PC-3 (cell line): ENCODE data around the gene STMP1. TPM values are rescaled to one million over a fixed set of nuclear protein-coding genes. Genes with fewer than 3 reads are reported as not detected.

Experiments
- ATAC-seq: fragments of 200-7000 bp; cut with Tn5 transposase; 2 replicates; pipeline ENCODE4 v1.9.1; 2020; ENCODE audit warnings: mild to moderate bottlenecking, moderate library complexity
- Bru-seq: library from RNA; stranded (reverse); fragments of 400-500 nt; gene quantifications from one replicate; lab custom pipeline; 2021; lab: Mats Ljungman, UMichigan
- BruChase-seq, 2 experiments: library from RNA; stranded (reverse); fragments of 400-500 nt; gene quantifications; one replicate each; lab custom pipeline; 2021; lab: Mats Ljungman, UMichigan
- BruUV-seq: library from RNA; stranded (reverse); fragments of 400-500 nt; replicated peaks from 2 replicates; lab custom pipeline; 2021; lab: Mats Ljungman, UMichigan
- CTCF ChIA-PET: fragments of 300-600 bp; sonication (Branson Sonifier 250); formaldehyde crosslinking; loops from one replicate; lab custom pipeline; 2022; ENCODE audit warnings: antibody characterized with exemption; lab: Charles Lee
- POLR2A ChIA-PET: fragments of 300-600 bp; sonication (Branson Sonifier 250); formaldehyde crosslinking; loops from one replicate; lab custom pipeline; 2022; ENCODE audit warnings: antibody characterized with exemption; ENCODE audit not compliant: unreplicated experiment; lab: Charles Lee
- DNase-seq: peaks from one replicate; pipeline ENCODE4 v3.0.0-alpha.2; 2015
- H2AFZ ChIP-seq: fragments of 300-600 bp; sonication (generic); 2 replicates; pipeline ENCODE4 v1.6.0; 2016; ENCODE audit warnings: antibody characterized with exemption, low read length
- H3F3A ChIP-seq: fragments of 300-600 bp; sonication (generic); one replicate; pipeline ENCODE4 v1.6.0; 2017; ENCODE audit warnings: antibody characterized with exemption, low read length, control low read depth, mild to moderate bottlenecking; ENCODE audit not compliant: unreplicated experiment
- H3K27ac ChIP-seq: fragments of 300-600 bp; sonication (generic); 2 replicates; pipeline ENCODE4 v1.5.1; 2016; ENCODE audit warnings: mild to moderate bottlenecking, low read length
- H3K27me3 ChIP-seq: fragments of 300-600 bp; sonication (generic); 2 replicates; pipeline ENCODE4 v1.6.1; 2016; ENCODE audit warnings: low read length, mixed read lengths
- H3K36me3 ChIP-seq: fragments of 300-600 bp; sonication (generic); 2 replicates; pipeline ENCODE4 v1.6.1; 2016; ENCODE audit warnings: low read depth, mixed run types, low read length, mixed read lengths
- H3K4me1 ChIP-seq: fragments of 300-600 bp; sonication (generic); 2 replicates; pipeline ENCODE4 v1.5.1; 2016; ENCODE audit warnings: low read length; ENCODE audit not compliant: insufficient read depth
- H3K4me2 ChIP-seq: fragments of 300-600 bp; sonication (generic); 2 replicates; pipeline ENCODE4 v1.6.0; 2016; ENCODE audit warnings: low read length
- H3K4me3 ChIP-seq: fragments of 300-600 bp; sonication (generic); 2 replicates; pipeline ENCODE4 v1.5.1; 2016; ENCODE audit warnings: mild to moderate bottlenecking, low read length, mixed read lengths
- H3K79me2 ChIP-seq: fragments of 300-600 bp; sonication (generic); 2 replicates; pipeline ENCODE4 v1.6.1; 2017; ENCODE audit warnings: low read length, mixed read lengths
- H3K9ac ChIP-seq: fragments of 300-600 bp; sonication (generic); 2 replicates; pipeline ENCODE4 v1.6.0; 2016; ENCODE audit warnings: mild to moderate bottlenecking, low read length
- H3K9me2 ChIP-seq: fragments of 300-600 bp; sonication (generic); replicated peaks from 2 replicates; pipeline ENCODE4 v1.6.1; 2016; ENCODE audit warnings: mixed run types, low read length, mixed read lengths
- H3K9me3 ChIP-seq: fragments of 300-600 bp; sonication (generic); 2 replicates; pipeline ENCODE4 v1.6.1; 2016; ENCODE audit warnings: low read length, mixed read lengths
- H4K20me1 ChIP-seq: fragments of 300-600 bp; sonication (generic); 2 replicates; pipeline ENCODE4 v1.6.1; 2016; ENCODE audit warnings: low read length, mixed read lengths
- EZH2 ChIP-seq: fragments of 300-600 bp; sonication (generic); IDR thresholded peaks from one replicate; pipeline ENCODE4 v1.6.1; 2017; ENCODE audit warnings: antibody characterized with exemption, mild to moderate bottlenecking, low read length; ENCODE audit not compliant: unreplicated experiment
- EZH2phosphoT487 ChIP-seq: fragments of 300-600 bp; sonication (generic); IDR thresholded peaks from 2 replicates; pipeline ENCODE4 v1.6.1; 2018; ENCODE audit warnings: mild to moderate bottlenecking, antibody characterized with exemption, low read length, borderline replicate concordance
- intact Hi-C: fragments of 100-400 bp; cut with micrococcal nuclease; formaldehyde crosslinking; loops from 2 replicates; pipeline ENCODE4 v1.9.0; 2023
- long read RNA-seq: library from polyadenylated mRNA; unstranded; transcript quantifications from one replicate; pipeline ENCODE4 v2.0.0, GENCODE V29; 2021; ENCODE audit not compliant: unreplicated experiment
- total RNA-seq: library from RNA; depleted of rRNA; stranded (reverse); fragments of >200 nt; gene quantifications from 2 replicates; pipeline ENCODE4 v1.2.3, GENCODE V29; 2014; rRNA removed
- TF ChIP-seq, protein P1 (sequence below): fragments of 300-600 bp; sonication (generic); conservative IDR thresholded peaks from 2 replicates; pipeline ENCODE4 v1.5.1; 2017; ENCODE audit warnings: antibody characterized with exemption, low read depth, mild to moderate bottlenecking, low read length

STMP1 gene
- 7.1 and 8.8 TPM in 2 replicates for total RNA-seq
- percentile 84 among the genes with signal in this experiment for Bru-seq, nascent RNA
- BruChase-seq, experiment 1, labeled RNA remaining after a 6-hour chase: percentile 83 among the genes with signal in this experiment
- percentile 73 among the genes with signal in this experiment for BruChase-seq, experiment 2, labeled RNA remaining after a 2-hour chase
- long read RNA-seq, transcript STMP1-202 (3 exons, 2,450 nt): major isoform, 54 of 57 reads
- long read RNA-seq, partial matches to known transcripts: 0 of 57 reads
- long read RNA-seq, other reads (novel, unspliced or antisense): 3 of 57 reads

DNA sequence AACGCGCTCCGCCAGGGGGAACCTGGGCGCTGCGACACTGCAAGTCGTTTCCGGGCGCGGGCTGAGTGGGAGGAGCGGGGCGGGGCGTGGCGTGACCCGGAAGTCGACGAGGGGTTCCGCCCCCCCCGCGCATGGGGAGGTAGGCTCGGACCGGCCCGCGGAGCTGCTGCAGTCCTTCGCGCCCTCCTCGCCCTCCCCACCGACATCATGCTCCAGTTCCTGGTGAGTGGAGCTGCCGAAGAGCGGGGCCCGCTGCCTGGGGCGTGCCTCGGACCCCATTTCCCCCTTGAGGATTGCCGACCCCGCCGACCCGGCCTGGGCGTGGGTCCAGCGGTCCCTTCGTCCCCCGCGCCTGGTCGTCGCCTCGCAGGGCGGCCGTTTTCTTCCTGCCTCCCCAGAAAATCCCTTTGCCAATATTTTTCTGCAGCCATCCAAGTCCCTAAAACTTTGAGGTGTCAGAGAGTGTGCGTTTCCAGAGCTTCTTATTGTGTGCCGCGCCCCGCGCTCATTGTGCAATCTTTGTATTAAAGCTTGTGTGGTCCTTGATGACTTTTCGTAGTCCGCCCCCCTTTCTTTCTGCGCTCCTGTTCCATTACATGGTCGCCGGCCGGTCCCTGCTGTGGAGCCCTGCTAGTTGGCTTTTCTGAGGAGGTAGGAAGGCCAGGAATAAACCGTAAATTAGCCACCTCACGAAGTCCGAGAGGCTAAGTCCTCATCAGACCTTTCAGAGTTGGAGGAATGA is at the start of gene STMP1:
Gene STMP1, plus strand, starts transcription at position 142 of the 742 bp plus-strand sequence.
- ATAC-seq (peak; percentile 87), DNase-seq (peak; percentile 92)
- Histone ChIP-seq H3K9me2 (no peaks in the 10 kb centered on the region), H3K27me3 (no peaks in the 10 kb centered on the region), H3K4me2 (peak within 1 kb of the TSS; percentile 91), H3K4me3 (peak within 1 kb of the TSS; percentile 81), H3K4me1 (peaks cover 15% of the 10 kb centered on the region), H3K36me3 (no peaks in the 10 kb centered on the region), H3K9me3 (no peaks in the 10 kb centered on the region), H3K79me2 (peaks cover 52% of the 10 kb centered on the region), H2AFZ (peak within 1 kb of the TSS; percentile 99), H3K9ac (peak within 1 kb of the TSS; percentile 98), H3F3A (no peaks in the 10 kb centered on the region), H4K20me1 (no peaks in the 10 kb centered on the region), H3K27ac (peak within 1 kb of the TSS; percentile 90)
- CTCF ChIA-PET: interaction anchor here (0.5 to 0.6 kb wide), 3 partner anchors 28 to 373 kb away, joined by 3 to 4 read pairs (median 3); no protein-coding TSS in a partner anchor
- TF ChIP-seq, protein P1, sequence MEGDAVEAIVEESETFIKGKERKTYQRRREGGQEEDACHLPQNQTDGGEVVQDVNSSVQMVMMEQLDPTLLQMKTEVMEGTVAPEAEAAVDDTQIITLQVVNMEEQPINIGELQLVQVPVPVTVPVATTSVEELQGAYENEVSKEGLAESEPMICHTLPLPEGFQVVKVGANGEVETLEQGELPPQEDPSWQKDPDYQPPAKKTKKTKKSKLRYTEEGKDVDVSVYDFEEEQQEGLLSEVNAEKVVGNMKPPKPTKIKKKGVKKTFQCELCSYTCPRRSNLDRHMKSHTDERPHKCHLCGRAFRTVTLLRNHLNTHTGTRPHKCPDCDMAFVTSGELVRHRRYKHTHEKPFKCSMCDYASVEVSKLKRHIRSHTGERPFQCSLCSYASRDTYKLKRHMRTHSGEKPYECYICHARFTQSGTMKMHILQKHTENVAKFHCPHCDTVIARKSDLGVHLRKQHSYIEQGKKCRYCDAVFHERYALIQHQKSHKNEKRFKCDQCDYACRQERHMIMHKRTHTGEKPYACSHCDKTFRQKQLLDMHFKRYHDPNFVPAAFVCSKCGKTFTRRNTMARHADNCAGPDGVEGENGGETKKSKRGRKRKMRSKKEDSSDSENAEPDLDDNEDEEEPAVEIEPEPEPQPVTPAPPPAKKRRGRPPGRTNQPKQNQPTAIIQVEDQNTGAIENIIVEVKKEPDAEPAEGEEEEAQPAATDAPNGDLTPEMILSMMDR: peak; percentile 56
- no peak for TF ChIP-seq EZH2
- BruUV-seq: no TSS peak
- intact Hi-C loops: loop anchor here (2.0 to 5.0 kb wide), 2 partner anchors 138 to 315 kb away; partner anchors contain the start of gene MTPN
- POLR2A ChIA-PET: interaction anchor here (0.6 kb wide), 1 partner anchor 48 kb away, joined by 4 read pairs; no protein-coding TSS in a partner anchor

DNA sequence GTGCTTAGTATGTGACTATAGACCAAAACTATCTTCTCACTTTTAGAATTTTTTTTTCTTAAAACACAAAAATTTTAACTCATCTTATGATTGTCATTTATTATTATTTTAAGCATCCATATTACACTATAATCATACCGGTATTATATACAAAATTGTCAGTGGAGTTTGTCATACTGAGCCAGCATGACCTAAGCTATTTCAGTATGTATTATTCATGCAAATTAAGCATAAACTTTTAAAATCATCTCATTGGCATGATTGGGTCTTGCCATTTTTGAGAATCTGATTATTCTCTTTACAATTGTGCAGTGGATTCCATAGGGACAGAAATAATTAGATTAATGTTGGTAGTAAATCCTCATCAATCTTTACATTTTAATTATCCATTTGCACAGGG is 46.2 kb upstream of the STMP1 start:
- H4K20me1 ChIP-seq: no peaks in the 10 kb centered on the region
- no peak overlapping the region for H3K27ac ChIP-seq
- no peaks in the 10 kb centered on the region for H3K27me3 ChIP-seq
- no peaks in the 10 kb centered on the region for H3K79me2 ChIP-seq
- no peak overlapping the region for H3K4me2 ChIP-seq
- CTCF ChIA-PET: no interaction called here
- ATAC-seq (no peak), DNase-seq (no peak)
- no TSS peak for BruUV-seq
- H3K9me3 ChIP-seq: no peaks in the 10 kb centered on the region
- intact Hi-C loops: no loop called here
- no peak overlapping the region for H2AFZ ChIP-seq
- no peaks in the 10 kb centered on the region for H3K9me2 ChIP-seq
- POLR2A ChIA-PET: no interaction called here
- no peak overlapping the region for H3K9ac ChIP-seq
- peaks cover 73% of the 10 kb centered on the region for H3K36me3 ChIP-seq
- H3K4me3 ChIP-seq: no peak overlapping the region
- TF ChIP-seq, protein P1: no peak
- TF ChIP-seq EZH2phosphoT487 (no peak), EZH2 (no peak)
- no peaks in the 10 kb centered on the region; the same call in 1 of the 2 replicates for H3K4me1 ChIP-seq
- H3F3A ChIP-seq: no peaks in the 10 kb centered on the region
